Breast epithelium (tissue), 3 donors: ENCODE results near the gene IGFBP7.

Experiments used
- CTCF ChIP-seq, 3 donors: fragments of 450-650 bp; IDR thresholded peaks; one replicate each; pipeline ENCODE4 v1.5.1; 2016 to 2017; ENCODE audit warnings: antibody characterized with exemption in 3 of 3, mild to moderate bottlenecking in 3 of 3, moderate library complexity in 3 of 3
- POLR2A ChIP-seq: fragments of 450-650 bp; IDR thresholded peaks from one replicate; pipeline ENCODE4 v1.6.1; 2016; ENCODE audit warnings: antibody characterized with exemption, mild to moderate bottlenecking, moderate library complexity
- POLR2AphosphoS5 ChIP-seq, 3 donors: sonication (generic); formaldehyde crosslinking; IDR thresholded peaks; one replicate each; pipeline ENCODE4 v1.6.1; 2017; ENCODE audit warnings: antibody characterized with exemption in 3 of 3

- no peak for TF ChIP-seq CTCF (IDR thresholded peaks at IDR 0.05)
- TF ChIP-seq POLR2A: no peak
- TF ChIP-seq POLR2AphosphoS5 (IDR thresholded peaks at IDR 0.05): no peak
Measured at GRCh38 chr4:57089549-57089948, 20.6 kb downstream of the IGFBP7 start.
